Measurements from ENCODE around the gene ZBTB25.

The ZBTB25 gene

GRCh38 chr14:64493455-64493854 is 10.2 kb downstream of the ZBTB25 start:
- TF ChIP-seq CTCF (IDR thresholded peaks at IDR 0.05; ENCODE audit: insufficient read depth, missing control alignments), result no peak
- FAIRE-seq (no peak), DNase-seq (ENCODE audit: insufficient read length, low spot score) (no peak)

- no peak for TF ChIP-seq CTCF (IDR thresholded peaks at IDR 0.05; ENCODE audit: insufficient read depth, missing control alignments)
- DNase-seq (ENCODE audit: insufficient read length, low spot score), result no peak
- no peak for FAIRE-seq
Measured at GRCh38 chr14:64491637-64492036, 12.0 kb downstream of the ZBTB25 start.

- no peak for FAIRE-seq
- TF ChIP-seq CTCF (IDR thresholded peaks at IDR 0.05; ENCODE audit: insufficient read depth, missing control alignments), result no peak
- no peak for DNase-seq (ENCODE audit: insufficient read length, low spot score)
Measured at GRCh38 chr14:64488590-64489099, 15.0 kb downstream of the ZBTB25 start.

GRCh38 chr14:64478634-64479250 is 24.9 kb downstream of the ZBTB25 start:
- TF ChIP-seq CTCF (IDR thresholded peaks at IDR 0.05; ENCODE audit: insufficient read depth, missing control alignments), result peak; percentile 60
- FAIRE-seq (peak; percentile 6), DNase-seq (ENCODE audit: insufficient read length, low spot score) (no peak)

- FAIRE-seq, result no peak
- no peak for TF ChIP-seq CTCF (IDR thresholded peaks at IDR 0.05; ENCODE audit: insufficient read depth, missing control alignments)
Measured at GRCh38 chr14:64476438-64476837, 27.2 kb downstream of the ZBTB25 start.

GRCh38 chr14:64475585-64476273 is 27.9 kb downstream of the ZBTB25 start:
- TF ChIP-seq CTCF (IDR thresholded peaks at IDR 0.05; ENCODE audit: insufficient read depth, missing control alignments), result no peak
- DNase-seq (ENCODE audit: insufficient read length, low spot score) (no peak), FAIRE-seq (peak; percentile 6)

More at GRCh38 chr14:64476438-64476837, 27.2 kb downstream of the ZBTB25 start:
- no peak for DNase-seq (ENCODE audit: insufficient read length, low spot score)

- no peak for FAIRE-seq
- no peak for DNase-seq (ENCODE audit: insufficient read length, low spot score)
- TF ChIP-seq CTCF (IDR thresholded peaks at IDR 0.05; ENCODE audit: insufficient read depth, missing control alignments), result no peak
Measured at GRCh38 chr14:64474698-64475097, 28.9 kb downstream of the ZBTB25 start.
